Activated CD4-positive, alpha-beta T cell treated with anti-CD3 and anti-CD28 coated beads, Interleukin-10, Interleukin-2, amounts not matched to agents 100 ng/mL and 50 ng/mL, durations not matched to agents 16 hours and 8 hours (primary cell): ENCODE results near the gene CEBPB.

ENCODE experiments used
- DNase-seq: peaks from one replicate; pipeline ENCODE4 v3.0.0-alpha.2; 2020

CEBPB gene

DNA sequence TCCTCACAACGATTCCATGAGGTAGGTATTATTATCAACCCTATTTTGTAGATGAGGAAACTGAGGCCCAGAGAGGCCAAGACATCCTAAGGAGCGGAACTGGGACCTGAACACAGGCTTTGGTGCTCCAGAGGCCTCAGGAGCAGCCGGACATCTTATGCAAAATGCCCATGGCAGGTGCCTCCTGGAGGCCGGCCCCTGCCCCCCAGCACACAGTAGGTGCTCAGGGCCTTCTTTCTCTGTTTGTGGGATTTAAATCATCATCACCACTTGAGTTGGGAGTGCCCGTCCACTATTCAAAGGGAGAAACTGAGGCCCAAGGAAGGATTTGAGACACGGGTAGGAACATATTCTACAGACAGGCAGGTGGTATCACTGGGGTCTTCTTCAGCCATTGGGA lies 41.2 kb downstream of the CEBPB start:
- no peak for DNase-seq

DNA sequence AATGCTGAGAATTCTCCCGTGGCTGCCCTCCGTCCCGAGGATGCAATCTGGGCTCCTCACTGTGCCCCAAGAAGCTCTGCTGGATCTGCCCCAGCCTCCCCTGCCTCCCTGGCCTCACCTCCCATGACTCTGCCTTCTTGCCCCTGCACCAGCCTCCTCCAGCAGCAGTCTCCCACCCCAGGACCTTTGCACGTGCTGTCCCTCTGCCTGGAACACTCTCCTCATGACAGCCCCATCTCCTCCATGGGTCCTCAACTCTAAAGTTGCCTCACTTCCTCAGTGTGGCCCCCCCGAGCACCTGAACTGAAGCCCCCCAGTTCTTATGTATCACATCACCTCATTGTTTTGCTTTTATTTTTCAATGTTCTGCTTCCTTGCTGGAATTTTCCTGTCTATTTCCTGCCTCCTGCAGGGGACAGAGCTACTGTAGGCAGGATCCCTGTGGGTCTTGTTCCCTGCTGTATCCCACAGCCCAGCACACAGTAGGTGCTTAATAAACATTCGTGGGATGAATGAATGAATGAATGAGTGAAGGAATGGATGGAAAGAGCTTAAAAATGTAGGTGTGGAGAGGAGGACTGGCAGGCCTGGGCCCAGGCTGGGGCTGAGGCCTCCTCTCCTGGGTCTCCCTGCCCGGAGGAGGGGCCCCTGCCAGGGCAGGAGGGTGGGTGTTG lies 42.2 kb downstream of the CEBPB start:
- no peak for DNase-seq

DNA sequence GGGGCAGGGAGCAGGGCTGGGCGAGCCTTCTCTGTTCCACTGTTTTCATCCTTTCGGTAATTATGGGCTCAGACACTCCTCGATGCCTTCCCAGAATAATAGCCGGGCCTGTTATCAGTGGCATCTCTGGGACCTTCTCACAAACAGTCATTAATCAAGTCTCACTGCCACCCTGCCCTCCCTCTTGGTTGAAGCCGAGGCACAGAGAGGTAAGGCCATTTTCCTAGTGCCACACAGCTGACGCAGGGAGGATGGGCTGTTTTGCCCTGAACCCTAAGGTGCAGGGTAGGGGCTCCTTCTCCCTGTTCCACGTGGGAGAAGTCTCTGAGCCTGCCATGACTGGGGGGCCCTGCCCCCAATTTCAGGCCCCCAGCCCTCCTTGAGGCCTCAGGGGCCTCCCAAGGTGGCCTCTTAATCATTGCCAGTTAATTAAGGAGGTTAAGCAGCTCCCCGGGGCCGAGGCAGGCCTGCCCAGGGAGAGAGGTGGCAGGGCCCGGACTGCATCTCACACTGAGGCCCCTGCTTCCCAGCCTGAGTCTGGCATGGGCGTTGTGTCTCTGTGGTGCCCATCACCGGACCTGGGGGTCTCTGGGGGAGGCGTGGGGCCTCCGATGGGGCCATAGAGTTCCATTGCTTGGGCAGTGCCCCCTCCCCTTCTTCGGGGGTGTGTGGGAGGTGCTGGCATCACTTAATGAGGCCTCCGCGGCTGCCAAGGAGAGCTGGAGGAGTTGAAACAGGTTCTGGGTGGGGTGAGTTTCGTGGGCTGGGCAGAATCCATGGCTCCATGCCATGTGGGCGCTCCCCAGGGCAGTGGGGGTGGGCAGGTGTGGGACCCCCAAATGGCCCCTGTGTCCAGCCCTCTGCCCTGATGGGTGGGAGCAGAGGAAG lies 42.9 kb downstream of the CEBPB start:
- DNase-seq, result no peak

DNA sequence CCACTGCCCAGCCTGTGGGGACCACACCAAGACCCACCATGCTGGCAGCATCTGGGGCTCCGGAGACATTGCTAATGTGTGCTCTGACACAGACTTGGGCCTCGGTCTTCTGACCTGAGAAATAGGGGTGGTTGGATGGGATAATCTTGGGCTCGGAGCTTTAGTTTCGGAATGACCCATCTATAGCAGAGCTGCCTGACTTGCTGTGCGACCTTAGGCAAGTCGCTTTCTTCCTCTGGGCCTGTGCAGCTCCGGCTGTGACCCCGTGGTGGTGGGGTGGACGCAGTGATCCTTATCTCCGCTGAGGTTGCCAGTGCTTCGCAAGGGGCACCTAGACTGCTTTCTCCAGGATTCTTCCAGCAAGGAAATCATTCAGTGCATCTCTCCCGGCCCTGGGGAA lies 43.7 kb downstream of the CEBPB start:
- DNase-seq, result no peak

DNA sequence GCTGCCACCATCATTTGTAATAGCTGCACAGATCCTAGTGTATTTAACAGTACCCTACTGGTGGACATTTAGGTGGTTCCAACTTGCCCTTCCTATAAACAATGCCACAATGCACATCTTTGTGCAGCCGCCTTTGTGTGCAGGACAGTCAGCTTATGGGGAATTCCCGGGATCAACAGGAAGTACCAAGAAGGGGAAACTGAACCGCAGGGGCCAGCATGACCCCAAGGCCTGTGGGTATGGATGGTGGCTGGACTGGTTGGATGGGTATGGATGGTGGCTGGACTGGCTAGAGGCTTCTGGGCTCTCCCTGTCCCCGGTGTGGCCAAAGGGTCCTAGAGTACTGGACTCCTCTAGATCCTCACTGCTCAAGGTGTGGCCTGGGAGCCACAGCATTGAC lies 46.7 kb downstream of the CEBPB start:
- no peak for DNase-seq

DNA sequence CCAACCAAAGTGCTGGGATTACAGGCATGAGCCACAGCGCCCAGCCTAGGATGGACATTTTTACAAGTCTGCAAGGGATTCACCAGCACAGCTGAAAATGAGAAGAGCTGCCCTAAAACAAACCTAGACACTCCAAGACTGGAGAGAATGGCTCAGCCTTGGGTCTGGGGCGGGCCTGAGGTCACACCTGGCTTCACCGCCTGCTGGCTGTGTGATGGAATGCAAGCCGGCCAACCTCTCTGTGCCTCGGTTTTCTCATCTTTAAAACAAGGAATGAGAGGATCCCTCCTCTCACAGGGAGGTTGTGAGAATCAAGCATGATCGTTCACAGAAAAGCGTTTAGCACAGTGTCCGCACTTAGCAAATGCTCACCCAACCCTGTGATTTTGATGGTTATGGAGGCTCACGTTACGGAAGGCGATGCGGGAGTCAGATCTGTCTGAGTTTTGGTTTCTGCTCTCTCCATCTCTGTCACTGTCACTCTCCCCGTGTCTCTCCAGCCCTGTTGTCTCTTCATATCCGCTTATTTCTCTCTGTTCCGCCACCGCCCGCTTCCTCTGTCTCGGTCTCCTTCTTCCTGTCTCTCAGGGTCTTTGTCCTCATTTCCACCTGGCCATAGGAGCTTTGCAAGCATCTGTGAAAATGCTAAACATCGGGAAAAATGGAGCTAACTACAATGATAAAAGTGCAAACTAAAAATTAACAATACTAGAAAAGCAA lies 47.6 kb downstream of the CEBPB start:
- DNase-seq, result no peak

DNA sequence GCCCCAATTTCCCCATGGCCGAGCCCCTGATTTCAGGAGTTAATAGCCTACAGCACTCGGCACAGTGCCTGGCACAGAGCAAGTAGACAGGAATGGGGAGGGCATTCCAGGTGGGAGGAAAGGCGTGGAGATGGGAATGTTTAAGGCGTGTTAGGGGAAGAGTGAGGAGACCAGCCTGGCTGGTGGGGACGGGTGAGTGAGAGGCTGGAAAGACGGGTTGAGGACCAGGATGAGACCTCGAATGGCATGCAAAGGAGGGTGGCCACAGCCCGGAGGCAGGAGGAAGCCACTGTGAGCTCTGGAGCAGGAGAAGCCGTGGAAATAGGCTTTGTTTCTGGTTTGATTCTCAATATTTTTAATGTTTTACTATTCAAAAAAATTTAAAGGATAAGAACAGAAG lies 49.5 kb downstream of the CEBPB start:
- no peak for DNase-seq

DNA sequence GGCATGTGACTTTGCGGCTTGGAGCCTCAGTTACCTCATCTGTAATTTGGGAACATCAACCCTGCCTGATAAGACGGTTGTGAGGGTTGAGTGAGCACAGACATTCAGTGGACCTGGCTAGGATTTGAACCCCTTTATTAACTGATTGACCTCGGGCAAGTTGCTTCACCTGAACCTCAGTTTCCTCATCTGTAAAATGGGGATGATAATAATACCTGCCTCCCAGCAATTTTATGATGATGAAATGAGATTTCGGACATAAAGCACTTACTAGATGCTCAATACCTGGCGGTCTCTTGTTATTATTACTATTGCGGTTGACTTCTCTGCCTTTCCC lies 51.5 kb downstream of the CEBPB start:
- DNase-seq, result no peak
